Liver (tissue), 9 donors: ENCODE measurements around the gene GMDS. TPM values are rescaled to one million over a fixed set of nuclear protein-coding genes. Genes with fewer than 3 reads are reported as not detected.

Experiments
- DNase-seq: peaks from one replicate; pipeline ENCODE4 v3.0.0-alpha.2; 2017; ENCODE audit warnings: low spot score
- H3K27ac ChIP-seq, 2 donors: one replicate each; pipeline ENCODE4 v1.7.0; 2013; ENCODE audit warnings: inconsistent platforms in 2 of 2, low read length in 2 of 2, control low read depth in 1 of 2, low read depth in 1 of 2, mild to moderate bottlenecking in 1 of 2
- H3K27me3 ChIP-seq, 4 donors: one replicate each; pipeline versions ENCODE4 v1.6.1 to v1.7.0; 2013; ENCODE audit warnings: low read length in 3 of 4, inconsistent platforms in 1 of 4, mild to moderate bottlenecking in 1 of 4, moderate library complexity in 1 of 4; ENCODE audit not compliant: control insufficient read depth in 4 of 4, insufficient read depth in 4 of 4
- H3K36me3 ChIP-seq, 4 donors: one replicate each; pipeline versions ENCODE4 v1.6.1 to v1.7.0; 2013; ENCODE audit warnings: low read length in 3 of 4, mild to moderate bottlenecking in 3 of 4, low read depth in 1 of 4, moderate library complexity in 1 of 4; ENCODE audit not compliant: control insufficient read depth in 4 of 4, insufficient read depth in 3 of 4
- H3K4me1 ChIP-seq, 4 donors: one replicate each; pipeline versions ENCODE4 v1.6.1 to v1.7.0; 2013; ENCODE audit warnings: low read length in 3 of 4, mild to moderate bottlenecking in 3 of 4, moderate library complexity in 1 of 4; ENCODE audit not compliant: control insufficient read depth in 4 of 4, insufficient read depth in 4 of 4
- H3K4me3 ChIP-seq, 3 donors: one replicate each; pipeline versions ENCODE4 v1.6.1 to v1.7.0; 2013; ENCODE audit warnings: low read length in 3 of 3, control low read depth in 1 of 3, low read depth in 1 of 3, mild to moderate bottlenecking in 1 of 3
- H3K9ac ChIP-seq, 2 donors: one replicate each; pipeline ENCODE4 v1.7.0; 2013; ENCODE audit warnings: low read length in 2 of 2, mild to moderate bottlenecking in 2 of 2, moderate library complexity in 2 of 2, control low read depth in 1 of 2, low read depth in 1 of 2
- H3K9me3 ChIP-seq, 4 donors: one replicate each; pipeline versions ENCODE4 v1.6.1 to v1.7.0; 2013; ENCODE audit warnings: low read length in 3 of 4; ENCODE audit not compliant: control insufficient read depth in 4 of 4
- CTCF ChIP-seq: fragments of 150-350 bp; IDR thresholded peaks from 2 replicates; pipeline ENCODE4 v1.5.1; 2017; ENCODE audit warnings: improper control_type of control experiment, low read depth, low read length; ENCODE audit not compliant: missing input control
- FOXA1 ChIP-seq: IDR thresholded peaks from 2 replicates; pipeline ENCODE4 v1.6.1; 2016; ENCODE audit warnings: antibody characterized with exemption
- FOXA2 ChIP-seq: IDR thresholded peaks from 2 replicates; pipeline ENCODE4 v1.6.1; 2016; ENCODE audit warnings: antibody characterized with exemption
- GABPA ChIP-seq, 2 donors: IDR thresholded peaks in 1 of 2; conservative IDR thresholded peaks in 1 of 2; 2 replicates each; pipeline ENCODE4 v1.6.1; 2016; ENCODE audit warnings: antibody characterized with exemption in 2 of 2, mild to moderate bottlenecking in 1 of 2, moderate library complexity in 1 of 2
- HNF4A ChIP-seq, 2 donors: conservative IDR thresholded peaks; 2 replicates each; pipeline ENCODE4 v1.6.1; 2016; ENCODE audit warnings: antibody characterized with exemption in 2 of 2, mild to moderate bottlenecking in 2 of 2
- HNF4G ChIP-seq: IDR thresholded peaks from 2 replicates; pipeline ENCODE4 v1.6.1; 2016; ENCODE audit warnings: antibody characterized with exemption
- JUND ChIP-seq, 2 donors: IDR thresholded peaks; 2 replicates each; pipeline ENCODE4 v1.6.1; 2016; ENCODE audit warnings: antibody characterized with exemption in 2 of 2
- MAX ChIP-seq: IDR thresholded peaks from 2 replicates; pipeline ENCODE4 v1.6.1; 2016; ENCODE audit warnings: antibody characterized with exemption
- NR2F2 ChIP-seq: IDR thresholded peaks from 2 replicates; pipeline ENCODE4 v1.6.1; 2016; ENCODE audit warnings: antibody characterized with exemption
- RAD21 ChIP-seq, 2 donors: IDR thresholded peaks; 2 replicates each; pipeline ENCODE4 v1.6.1; 2016; ENCODE audit warnings: antibody characterized with exemption in 2 of 2, mild to moderate bottlenecking in 2 of 2
- REST ChIP-seq: IDR thresholded peaks from 2 replicates; pipeline ENCODE4 v1.6.1; 2016; ENCODE audit warnings: antibody characterized with exemption, mild to moderate bottlenecking
- SP1 ChIP-seq: IDR thresholded peaks from 2 replicates; pipeline ENCODE4 v1.6.1; 2018; ENCODE audit warnings: antibody characterized with exemption, mild to moderate bottlenecking
- TAF1 ChIP-seq: conservative IDR thresholded peaks from 2 replicates; pipeline ENCODE4 v1.6.1; 2016; ENCODE audit warnings: antibody characterized with exemption, mild to moderate bottlenecking
- ZBTB33 ChIP-seq: IDR thresholded peaks from 2 replicates; pipeline ENCODE4 v1.6.1; 2016; ENCODE audit warnings: antibody characterized with exemption
- WGBS: extraction: QIAGEN DNeasy Blood & Tissue Kit; methylation state at CpG from one replicate; pipeline ENCODE4 v1.1.7; 2013; 5-methylcytosine and 5-hydroxymethylcytosine counted together
- polyA plus RNA-seq, 2 donors: library from polyadenylated mRNA; stranded (reverse) in 1 of 2; unstranded in 1 of 2; fragments of 200-250 nt in 1 of 2; fragments of >200 nt in 1 of 2; fragmentation: Nextera tagmentation in 1 of 2; extraction: Ambion mirVana in 1 of 2; gene quantifications; one replicate each; pipeline versions ENCODE4 v1.2.1 to v1.2.3, GENCODE V29; 2013 to 2015
- total RNA-seq, 2 donors: library from RNA; depleted of rRNA; stranded (reverse); fragments of >200 nt; gene quantifications; one replicate each; pipeline ENCODE4 v1.2.3, GENCODE V29; 2014
- donor health status: healthy.
- donor health status: healthy.
- donor health status: healthy.
- donor health status: healthy.
- donor health status: healthy.

Gene GMDS
- total and polyA plus RNA-seq, 4 donors: 3.5 to 15.6 (median 13.0) TPM

GRCh38 chr6:1636272-1636825, 609.1 kb downstream of the GMDS start:
- DNase-seq: no peak
- no peaks in the 10 kb centered on the region for H3K36me3 ChIP-seq
- H3K4me3 ChIP-seq: no peak overlapping the region
- no peaks in the 10 kb centered on the region for H3K4me1 ChIP-seq
- 96% methylated on average over 9 of the region's 9 CpGs for WGBS
- TF ChIP-seq CTCF (no peak), HNF4A (conservative IDR thresholded peaks at IDR 0.05) (no peak), TAF1 (no peak), MAX (no peak), HNF4G (no peak), ZBTB33 (no peak)
- no peak overlapping the region for H3K27ac ChIP-seq
- no peaks in the 10 kb centered on the region for H3K9me3 ChIP-seq
- no peak overlapping the region for H3K9ac ChIP-seq
- H3K27me3 ChIP-seq: no peaks in the 10 kb centered on the region

- TF ChIP-seq HNF4G: no peak
- no peak for TF ChIP-seq REST
- no peak for TF ChIP-seq NR2F2
- no peak for TF ChIP-seq SP1
- no peak for TF ChIP-seq CTCF
- TF ChIP-seq FOXA2: no peak
- no peak for TF ChIP-seq RAD21 (IDR thresholded peaks at IDR 0.05)
- TF ChIP-seq FOXA1: no peak
- TF ChIP-seq HNF4A (conservative IDR thresholded peaks at IDR 0.05): no peak
- no peak for TF ChIP-seq JUND (IDR thresholded peaks at IDR 0.05)
- no peak for TF ChIP-seq MAX
- TF ChIP-seq GABPA (IDR thresholded peaks at IDR 0.05 in 1 of 2, conservative IDR thresholded peaks at IDR 0.05 in 1 of 2): no peak
- no peak for DNase-seq
- H3K4me3 ChIP-seq: no peak overlapping the region
- no peak overlapping the region for H3K9ac ChIP-seq
- H3K4me1 ChIP-seq: no peaks in the 10 kb centered on the region
- no peaks in the 10 kb centered on the region for H3K27me3 ChIP-seq
- no peak overlapping the region for H3K27ac ChIP-seq
- 79% methylated on average over 23 of the region's 23 CpGs for WGBS
- H3K36me3 ChIP-seq: no peaks in the 10 kb centered on the region
- no peaks in the 10 kb centered on the region for H3K9me3 ChIP-seq
Observed at GRCh38 chr6:1635305-1636010, 609.9 kb downstream of the GMDS start.
